Upper lobe of left lung (tissue), 4 donors: ENCODE measurements around the gene SCAMP3.

Source experiments
- POLR2A ChIP-seq, 4 donors: fragments of 450-650 bp; IDR thresholded peaks; one replicate each; pipeline ENCODE4 v1.5.1; 2016 to 2017; ENCODE audit warnings: antibody characterized with exemption in 4 of 4, mild to moderate bottlenecking in 2 of 4
- TF ChIP-seq, protein P1 (sequence below), 6 experiments: fragments of 450-650 bp in 4 of 6; fragments of 200-600 bp in 2 of 6; sonication (generic) in 2 of 6; IDR thresholded peaks; one replicate each; pipeline ENCODE4 v1.5.1; 2016 to 2019; ENCODE audit warnings: antibody characterized with exemption in 6 of 6

DNA sequence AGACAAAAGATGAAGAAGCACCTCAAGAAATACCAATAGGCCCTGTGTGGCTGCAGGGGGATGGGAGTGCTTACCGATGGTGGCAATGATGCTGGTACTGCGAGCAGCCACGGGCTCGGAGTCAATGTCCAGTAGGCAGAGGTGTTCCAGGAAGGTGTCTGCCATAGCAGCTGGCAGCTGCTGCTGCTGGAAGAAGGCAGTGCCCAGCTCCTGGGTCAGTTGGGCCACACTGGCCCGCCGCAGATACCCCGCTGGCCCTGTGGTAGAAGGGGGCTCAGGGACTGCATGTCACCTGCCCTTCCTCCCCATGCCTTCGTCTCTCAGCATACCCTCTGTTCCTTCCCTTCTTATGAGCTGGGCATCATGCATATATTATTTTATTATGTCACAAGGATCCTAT is 37.9 kb upstream of the SCAMP3 start:
- TF ChIP-seq, protein P1, sequence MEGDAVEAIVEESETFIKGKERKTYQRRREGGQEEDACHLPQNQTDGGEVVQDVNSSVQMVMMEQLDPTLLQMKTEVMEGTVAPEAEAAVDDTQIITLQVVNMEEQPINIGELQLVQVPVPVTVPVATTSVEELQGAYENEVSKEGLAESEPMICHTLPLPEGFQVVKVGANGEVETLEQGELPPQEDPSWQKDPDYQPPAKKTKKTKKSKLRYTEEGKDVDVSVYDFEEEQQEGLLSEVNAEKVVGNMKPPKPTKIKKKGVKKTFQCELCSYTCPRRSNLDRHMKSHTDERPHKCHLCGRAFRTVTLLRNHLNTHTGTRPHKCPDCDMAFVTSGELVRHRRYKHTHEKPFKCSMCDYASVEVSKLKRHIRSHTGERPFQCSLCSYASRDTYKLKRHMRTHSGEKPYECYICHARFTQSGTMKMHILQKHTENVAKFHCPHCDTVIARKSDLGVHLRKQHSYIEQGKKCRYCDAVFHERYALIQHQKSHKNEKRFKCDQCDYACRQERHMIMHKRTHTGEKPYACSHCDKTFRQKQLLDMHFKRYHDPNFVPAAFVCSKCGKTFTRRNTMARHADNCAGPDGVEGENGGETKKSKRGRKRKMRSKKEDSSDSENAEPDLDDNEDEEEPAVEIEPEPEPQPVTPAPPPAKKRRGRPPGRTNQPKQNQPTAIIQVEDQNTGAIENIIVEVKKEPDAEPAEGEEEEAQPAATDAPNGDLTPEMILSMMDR (IDR thresholded peaks at IDR 0.05), result no peak
- TF ChIP-seq POLR2A (IDR thresholded peaks at IDR 0.05), result no peak
